GM18511 (cell line): ENCODE results near the gene TSR1.

Source experiments
- ATAC-seq: cut with Tn5 transposase; IDR thresholded peaks from one replicate; pipeline ENCODE4 v1.9.1; 2021; ENCODE audit warnings: mild to moderate bottlenecking, moderate library complexity; ENCODE audit not compliant: unreplicated experiment

TSR1 gene

DNA sequence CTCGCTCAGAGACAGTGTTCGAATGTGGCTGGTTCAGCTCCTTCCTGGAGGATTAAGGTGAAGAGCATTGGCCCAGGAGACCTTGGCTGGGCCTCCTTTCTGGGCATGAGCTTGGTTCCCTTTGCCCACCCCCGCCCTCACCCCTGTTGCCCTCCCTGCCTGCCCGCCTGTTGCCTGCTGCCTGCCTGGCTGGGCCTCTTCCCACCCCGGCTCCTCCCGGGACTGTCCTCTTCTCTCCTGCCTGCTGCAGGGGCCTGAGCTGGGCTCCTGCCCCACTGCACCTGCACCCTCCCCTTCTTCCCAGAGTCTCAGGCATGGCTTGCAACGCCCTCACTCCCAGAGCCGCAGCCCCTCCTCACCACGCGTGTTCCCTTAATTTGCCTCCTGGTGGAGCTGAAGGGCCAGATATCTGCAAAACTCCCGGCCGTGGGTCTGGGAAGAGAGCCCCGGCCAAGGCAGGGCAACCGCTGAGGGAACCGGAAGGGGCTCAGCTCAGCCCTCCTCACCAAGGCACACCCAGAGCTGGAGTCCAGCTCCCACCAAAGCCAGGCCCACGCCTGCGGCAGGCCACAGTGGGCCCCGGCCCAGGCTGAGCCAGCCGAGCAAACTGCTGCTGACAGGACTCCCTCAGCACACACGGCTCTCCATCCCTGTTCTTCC, 33.4 kb upstream of the TSR1 start:
- no peak for ATAC-seq

DNA sequence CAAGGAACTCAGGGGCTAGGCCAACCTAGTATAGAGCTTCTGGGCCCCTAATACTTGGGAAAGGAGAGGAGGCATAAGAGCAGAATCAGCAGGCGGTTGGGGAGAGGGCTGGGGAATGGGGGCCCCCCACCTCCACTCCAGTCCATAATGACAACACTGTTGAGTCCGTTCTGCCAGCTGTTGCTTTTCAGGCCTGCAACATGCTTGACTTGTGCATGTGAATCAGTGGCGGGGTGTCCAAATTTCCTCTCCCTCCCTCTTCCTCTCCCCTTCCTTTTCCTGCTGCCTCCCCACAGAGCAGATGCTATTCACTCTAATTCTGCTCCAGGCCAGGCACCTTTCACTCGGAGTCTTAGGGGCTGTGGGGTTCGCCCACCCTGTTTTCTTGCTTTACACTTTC, 32.8 kb upstream of the TSR1 start:
- no peak for ATAC-seq

DNA sequence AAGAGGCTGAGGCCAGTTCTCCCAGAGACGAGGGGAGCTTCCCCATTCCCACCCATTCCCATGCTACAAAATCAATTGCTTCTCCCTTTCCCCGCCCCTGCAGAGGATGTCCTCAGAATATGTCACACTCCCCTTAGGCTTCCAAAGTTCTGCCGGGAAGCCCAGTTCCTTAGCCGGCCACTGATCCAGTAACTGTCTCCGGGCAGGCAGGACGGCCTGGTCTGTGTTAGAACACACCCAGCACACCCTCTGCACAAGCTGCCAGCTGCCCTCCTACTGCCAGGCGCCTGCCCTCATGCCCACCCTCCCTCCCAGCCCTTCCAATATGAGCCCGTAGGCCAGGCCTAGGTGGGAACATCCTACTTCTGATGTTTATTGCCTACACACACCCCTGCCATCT, 32.1 kb upstream of the TSR1 start:
- no peak for ATAC-seq

DNA sequence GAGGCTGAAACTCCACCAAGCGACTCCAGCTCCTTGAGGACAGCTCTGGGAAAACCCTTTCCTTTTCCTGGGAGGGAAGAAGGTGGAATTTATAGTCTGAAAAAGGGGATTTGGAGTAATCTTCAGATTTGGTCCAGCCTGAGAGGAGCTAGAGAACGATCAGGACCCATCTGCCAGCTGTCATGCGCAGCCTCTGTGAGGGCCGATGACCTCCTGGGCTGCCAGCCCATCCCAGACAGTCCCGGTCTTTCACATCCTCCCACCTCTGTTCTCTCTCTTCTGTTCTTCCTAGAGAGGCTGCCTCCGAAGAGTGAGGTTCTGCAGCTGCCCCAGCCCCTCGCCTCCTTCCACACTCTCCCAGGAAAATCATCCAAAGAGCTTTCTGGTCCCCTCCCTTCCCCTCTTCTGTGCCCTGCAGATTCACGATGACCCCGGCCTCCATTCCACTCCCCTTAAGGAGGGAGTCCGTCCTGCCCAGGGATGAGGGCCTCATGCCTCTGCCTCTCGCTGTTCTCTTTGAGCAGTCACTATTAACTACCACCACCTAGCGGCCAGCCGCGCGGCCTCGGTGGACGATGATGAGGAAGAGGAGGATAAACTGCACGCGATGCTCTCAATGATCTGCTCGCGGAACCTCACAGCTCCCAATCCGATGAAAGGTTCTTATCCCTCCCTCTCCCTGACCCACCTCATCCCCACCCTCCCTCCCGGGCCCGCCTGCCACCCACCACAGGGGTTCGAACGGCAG, 30.7 kb upstream of the TSR1 start:
- no peak for ATAC-seq

DNA sequence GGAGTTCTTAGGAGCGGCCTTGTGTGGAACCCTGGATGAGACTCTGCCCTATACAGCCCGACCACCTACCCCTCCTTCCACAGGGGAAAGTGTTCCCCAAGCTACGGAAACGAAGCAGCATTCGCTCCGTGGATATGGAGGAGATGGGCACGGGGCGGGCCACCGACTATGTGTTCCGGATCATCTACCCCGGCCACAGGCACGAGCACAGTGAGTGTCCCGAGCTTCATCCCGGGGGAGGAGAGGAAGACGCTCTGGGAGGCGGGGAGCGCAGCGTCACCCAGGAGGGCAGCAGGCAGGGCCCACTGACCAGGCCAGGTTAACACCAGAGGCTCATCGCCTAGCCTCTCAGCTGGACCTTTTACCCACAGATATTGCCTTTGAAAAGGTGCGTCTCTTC, 28.9 kb upstream of the TSR1 start:
- no peak for ATAC-seq

DNA sequence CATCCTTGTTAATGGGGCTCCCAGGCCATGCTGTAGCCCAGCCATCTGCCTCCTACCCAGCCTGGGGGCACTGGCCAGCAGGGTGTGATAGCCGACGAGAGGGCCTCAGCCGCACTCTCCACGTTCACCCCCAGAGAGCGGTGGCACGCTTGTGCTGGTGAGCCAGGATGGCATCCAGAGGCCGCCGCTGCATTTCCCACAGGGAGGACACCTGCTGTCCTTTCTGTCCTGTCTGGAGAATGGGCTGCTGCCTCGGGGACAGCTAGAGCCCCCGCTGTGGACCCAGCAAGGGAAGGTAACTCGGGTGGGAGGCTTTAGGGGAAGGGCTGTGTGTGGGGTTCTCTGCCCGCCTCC, 28.5 kb upstream of the TSR1 start:
- no peak for ATAC-seq

DNA sequence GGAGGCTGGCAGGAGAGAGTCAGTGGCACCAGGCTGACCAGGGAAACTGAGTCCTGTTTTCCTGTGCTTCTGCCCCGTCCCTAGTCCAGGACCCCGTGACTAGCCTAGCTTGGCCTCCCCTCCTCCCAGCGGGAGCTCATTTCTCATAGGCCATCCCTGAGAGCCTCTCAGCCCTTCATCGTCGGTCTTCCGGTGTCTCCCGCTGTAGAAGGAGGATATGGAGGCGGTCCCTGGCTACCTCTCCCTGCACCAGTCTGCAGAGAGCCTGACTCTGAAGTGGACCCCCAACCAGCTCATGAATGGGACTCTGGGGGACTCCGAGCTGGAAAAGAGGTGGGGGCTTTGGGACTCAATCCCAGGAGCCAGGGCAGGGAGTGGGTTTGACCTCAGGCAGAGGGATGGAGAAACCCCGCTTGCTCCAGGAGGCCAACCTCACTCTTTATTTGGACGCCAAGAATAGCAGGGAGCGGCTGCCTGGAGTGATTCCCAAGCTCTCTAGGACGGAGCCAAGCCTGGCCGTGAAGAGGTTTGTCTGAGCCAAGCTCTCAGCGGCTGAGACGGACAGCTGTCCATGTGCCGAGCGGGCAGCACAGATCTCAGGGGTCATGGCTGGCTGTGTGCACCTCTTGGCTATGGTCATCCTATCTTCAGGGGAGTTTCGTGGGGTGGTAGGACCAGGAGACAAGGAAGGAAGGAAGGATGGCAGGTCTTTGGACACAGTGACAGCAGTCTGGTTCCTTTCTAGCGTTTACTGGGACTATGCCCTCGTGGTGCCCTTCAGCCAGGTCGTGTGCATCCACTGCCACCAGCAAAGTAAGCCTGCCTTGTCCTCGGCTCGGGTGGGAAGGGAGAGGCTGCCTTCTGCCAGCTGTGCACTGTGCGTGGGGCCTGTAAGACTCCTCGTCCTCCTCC, 27.9 kb upstream of the TSR1 start:
- ATAC-seq: no peak

DNA sequence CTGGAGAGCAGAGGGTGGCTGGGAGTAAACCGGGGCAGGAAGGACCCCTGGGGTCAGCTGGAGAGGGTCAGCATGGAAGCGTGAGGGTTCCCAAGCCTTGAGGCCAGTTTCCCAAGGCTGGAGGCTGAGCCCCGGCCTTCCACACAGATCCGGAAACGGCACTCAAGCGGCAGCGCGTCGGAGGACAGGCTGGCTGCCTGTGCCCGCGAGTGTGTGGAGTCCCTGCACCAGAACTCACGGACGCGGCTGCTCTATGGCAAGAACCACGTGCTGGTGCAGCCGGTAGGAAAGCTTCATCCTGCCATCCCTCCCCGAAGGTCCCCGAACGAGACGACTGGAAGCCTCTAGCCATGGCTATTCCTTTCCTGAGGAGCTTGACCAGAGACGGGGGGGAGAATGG, 27.1 kb upstream of the TSR1 start:
- ATAC-seq: no peak

DNA sequence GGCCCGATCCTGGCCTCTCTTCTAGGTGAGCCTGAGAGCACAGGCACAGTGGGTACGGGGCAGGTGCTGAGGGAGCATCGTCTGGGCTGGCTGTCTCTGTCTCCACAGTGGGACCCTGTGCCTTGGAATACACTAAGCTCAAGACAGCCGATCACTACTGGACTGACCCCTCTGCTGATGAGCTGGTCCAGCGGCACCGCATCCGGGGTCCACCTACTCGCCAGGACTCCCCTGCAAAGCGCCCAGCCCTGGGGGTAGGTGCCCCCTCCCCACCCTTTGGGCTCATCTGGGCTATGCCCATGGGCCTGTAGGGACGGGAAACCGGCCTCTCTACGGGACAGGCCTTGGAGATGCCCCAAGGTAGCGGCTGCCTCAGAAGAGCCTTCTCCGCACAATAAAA, 26.6 kb upstream of the TSR1 start:
- ATAC-seq: no peak

DNA sequence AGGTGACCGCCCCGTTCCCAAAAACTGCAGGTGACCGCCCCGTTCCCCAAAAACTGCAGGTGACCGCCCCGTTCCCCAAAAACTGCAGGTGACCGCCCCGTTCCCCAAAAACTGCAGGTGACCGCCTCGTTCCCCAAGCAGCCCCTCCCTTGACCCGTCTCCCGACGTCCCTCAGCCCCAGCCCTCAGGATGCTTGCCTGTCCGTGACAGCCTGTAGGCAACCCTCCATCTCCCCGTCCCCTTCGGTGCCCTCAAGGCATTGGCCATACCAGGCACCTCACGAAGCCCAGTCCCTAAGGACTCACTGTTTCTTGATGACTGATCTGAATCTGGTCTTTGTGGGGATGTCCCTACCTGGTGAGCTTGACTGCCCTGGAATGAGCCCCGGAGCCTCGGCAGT, 26.2 kb upstream of the TSR1 start:
- ATAC-seq: no peak

DNA sequence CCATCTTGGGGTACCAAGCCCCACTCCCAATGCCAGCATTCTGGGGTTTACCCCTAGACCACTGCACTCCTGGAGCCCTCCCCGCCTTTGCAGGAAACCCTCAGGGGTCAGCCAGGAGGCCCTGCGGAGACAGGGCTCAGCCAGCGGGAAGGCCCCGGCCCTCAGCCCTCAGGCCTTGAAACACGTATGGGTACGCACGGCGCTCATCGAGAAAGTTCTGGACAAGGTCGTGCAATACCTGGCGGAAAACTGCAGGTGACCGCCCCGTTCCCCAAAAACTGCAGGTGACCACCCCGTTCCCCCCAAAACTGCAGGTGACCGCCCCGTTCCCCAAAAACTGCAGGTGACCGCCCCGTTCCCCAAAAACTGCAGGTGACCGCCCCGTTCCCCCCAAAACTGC, 25.8 kb upstream of the TSR1 start:
- no peak for ATAC-seq

DNA sequence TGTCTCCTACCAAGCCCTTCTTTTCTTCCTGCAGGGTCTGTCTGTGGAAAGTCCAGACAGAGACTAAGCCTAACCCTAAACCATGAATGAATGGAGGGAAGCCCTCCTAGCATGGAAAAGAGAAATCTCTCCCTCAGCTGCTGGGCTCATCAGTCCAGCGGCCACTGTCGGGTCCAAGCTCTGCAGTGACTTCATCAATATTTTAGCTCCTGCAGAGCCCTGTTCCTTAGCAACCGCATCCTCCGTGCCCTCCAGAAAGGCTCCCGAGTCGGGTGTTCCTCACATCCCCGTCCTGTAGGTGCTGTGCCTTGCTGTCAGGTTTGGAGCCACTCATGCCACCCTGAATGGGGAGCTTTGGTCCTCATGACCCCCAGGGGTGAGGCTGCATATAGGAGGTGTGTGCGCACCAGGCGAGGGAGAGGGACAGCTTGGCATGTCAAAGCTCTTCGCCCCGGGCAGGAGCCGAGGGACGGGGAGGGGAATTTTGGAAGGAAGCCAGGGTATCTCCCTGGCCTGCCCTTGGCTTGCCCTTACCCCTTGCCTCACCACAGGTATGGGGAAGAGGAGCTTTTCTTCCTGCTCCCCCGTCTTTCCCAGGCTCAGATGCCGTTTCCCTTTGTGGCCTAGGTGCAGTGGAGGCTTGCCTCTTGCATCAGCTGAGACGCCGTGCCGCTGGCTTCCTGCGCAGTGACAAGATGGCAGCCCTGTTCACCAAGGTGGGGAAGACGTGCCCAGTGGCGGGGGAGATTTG, 24.9 kb upstream of the TSR1 start:
- ATAC-seq: no peak

DNA sequence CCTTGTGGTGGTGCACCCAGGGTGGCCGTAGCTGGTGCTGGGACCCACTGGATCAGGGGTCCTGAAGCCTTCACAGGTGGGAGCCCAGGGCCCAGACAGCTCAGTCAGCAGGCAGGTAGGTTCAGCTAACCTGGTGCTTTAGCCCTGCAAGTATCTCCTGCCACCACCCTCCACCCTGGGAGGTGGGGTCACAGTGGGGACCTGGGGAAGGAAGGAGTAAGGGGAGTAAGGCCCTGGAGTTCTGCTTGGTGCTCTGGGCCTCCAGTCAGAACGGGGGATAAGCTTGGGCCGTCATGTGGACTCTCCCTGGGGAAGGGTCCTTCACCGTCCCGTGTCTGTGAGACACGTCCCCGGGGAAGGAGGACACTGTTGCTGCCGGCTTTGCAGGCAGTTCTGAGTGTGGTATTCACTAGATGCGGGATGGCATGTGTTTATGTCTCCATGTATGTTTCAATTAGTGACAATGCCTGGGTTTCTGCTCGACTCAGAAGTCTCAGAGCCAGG, 21.7 kb upstream of the TSR1 start:
- ATAC-seq: no peak

DNA sequence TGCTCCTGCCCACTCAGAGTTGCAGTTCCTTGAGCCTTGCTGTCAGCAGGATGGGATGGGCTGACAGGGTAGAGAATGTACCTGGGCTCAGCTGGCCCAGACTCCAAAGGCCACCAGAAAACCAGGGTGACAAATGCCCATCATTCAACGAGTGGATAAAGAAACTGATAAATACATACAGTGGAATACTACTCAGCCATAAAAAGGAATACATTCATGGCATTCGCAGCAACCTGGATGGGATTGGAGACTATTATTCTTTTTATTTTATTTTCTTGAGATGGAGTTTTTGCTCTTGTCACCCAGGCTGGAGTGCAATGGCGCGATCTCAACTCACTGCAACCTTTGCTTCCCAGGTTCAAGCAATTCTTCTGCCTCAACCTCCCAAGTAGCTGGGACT, 21.0 kb upstream of the TSR1 start:
- ATAC-seq: no peak

DNA sequence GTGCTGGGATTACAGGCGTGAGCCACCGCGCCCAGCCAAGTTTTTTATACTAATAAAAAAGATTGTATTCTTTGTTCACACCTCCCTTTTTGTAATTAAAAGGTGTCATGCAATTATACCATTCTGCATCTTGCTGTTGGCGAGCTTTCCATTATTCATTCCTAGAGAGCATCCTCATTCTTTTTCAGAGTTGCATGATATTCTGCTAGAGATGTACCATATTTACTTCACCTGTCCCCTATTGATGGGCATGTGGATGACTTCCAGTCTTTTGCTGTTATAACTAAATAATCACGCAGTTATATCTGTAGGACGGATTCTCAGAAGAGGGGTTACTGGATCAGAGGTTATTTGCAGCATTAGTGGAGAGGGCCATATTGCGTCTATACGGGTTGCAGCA, 18.1 kb upstream of the TSR1 start:
- no peak for ATAC-seq

DNA sequence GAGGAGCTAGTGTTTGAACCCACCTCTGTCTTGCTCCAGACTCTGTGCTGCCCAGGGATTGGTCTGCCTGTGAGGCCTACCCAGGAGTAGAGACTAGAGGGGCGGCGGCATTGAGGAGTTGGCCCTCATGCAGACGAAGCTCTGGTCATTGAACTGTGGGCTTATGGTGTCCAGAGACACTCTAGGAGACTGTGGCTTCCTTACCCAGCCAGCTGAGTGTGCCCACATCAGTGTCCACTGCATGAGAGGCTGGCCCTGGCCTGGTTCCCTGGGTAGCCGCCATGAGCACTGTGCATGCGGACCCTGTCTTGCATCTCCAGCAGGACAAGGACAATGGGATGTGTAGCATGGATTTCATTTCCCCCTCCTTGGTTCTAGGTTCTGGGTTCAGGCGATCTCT, 15.0 kb upstream of the TSR1 start:
- no peak for ATAC-seq

DNA sequence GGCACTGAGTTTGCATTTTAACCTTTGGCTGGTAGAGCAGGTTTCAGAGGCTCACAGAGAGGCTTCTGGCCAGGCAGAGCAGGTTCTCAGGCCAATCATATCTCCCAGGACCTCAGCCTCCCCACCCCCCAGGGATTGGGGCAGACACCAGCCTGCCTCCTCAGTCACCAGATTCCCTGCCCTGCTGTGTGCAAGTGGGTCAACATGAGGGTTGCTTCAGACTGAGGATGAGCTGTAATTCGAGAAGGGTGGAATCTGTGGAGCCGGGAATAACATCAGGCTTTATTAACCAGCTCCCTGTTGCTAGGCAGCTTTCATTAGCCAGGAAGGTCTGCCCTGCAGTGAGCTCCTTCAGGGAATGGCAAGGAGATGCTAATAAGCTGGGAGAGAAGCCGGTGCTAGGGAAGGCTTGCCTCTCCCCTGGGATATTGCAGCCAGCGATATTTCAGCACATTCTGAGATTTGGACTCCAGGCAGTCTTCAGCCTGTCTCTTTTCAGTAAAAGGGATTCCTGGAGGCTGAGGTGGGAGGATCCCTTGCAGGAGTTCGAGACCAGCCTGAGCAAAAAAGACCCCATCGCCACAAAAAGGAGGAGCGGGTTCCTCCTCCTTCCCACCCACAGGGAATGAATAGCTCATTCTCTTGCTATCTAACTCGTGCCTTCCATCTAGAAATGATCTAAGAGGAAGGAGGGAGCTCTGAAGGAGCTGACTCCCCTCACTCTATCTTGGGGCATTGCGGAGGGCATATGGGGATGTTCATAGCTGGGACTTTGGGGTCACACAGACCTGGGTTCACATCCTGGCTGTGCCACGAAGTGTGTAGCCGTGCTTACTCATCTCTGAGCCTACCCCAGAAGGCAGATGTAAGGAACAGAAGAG, 11.8 kb upstream of the TSR1 start:
- ATAC-seq: no peak

DNA sequence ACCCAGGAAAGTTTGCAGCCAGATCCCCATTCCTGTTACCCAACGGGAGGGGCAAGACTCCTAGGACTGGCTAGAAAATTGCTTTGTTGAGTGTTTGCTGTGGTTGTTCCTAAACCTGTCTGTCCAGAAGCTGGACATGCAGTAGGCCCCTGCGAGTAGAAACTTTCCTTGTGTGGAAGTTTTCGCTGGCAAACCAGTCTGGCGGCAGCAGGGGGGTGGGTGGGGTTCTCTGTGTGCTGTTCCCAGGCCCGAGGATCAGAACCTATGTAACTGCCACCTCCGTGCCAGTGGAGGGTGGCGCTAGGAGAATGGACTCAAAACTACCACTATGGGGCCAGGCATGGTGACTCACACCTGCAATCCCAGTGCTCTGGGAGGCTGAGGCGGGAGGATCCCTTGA, 10.2 kb upstream of the TSR1 start:
- ATAC-seq: no peak

DNA sequence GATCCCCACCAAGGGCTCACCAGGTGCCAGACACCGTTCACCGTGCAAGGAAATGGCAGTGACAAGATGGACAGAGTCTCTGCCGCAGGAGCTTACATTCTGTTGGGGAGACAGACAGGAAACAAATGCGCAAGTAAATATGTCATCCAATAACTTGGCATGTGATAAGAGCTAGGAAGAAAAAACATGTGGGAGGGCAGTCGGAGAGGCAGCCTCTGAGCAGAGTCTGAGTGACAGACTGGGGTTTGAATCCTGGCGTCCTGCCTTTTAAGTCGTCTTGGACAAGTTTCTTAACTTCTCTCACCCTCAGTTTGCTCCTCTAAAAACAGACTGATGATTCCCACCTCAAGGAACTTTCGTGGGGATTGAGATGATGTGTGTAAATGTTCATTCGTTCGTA, 8.3 kb upstream of the TSR1 start:
- ATAC-seq: no peak

DNA sequence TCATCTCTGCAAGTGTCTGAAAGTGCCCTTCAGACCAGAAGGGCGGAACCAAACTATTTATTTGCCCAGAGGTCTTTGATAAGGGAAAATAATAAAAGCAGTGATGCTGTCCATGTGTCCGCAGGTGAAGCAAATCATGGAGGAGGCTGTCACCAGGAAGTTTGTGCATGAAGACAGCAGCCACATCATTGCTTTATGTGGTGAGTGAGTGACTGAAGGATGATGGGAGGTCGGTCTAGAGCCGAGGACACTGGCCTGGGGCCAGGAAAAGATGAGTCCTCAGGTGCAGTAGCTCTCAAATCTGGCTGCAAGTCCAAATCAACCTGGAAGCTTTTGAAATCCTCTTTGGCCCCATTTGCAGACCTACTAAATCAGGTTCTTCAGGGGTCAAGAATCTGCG, 7.2 kb upstream of the TSR1 start:
- no peak for ATAC-seq
